Measurements from ENCODE around the gene SGCE. TPM values are rescaled to one million over a fixed set of nuclear protein-coding genes. Genes with fewer than 3 reads are reported as not detected.

Gene SGCE
- total RNA-seq, 2 donors from 2014 or later: 40.7 to 42.9 TPM

Other genes starting within 250 kb of the SGCE start
- gene CASD1, start 146.3 kb downstream of the SGCE start, total RNA-seq: 10 to 100 TPM; 20.1 to 20.2 TPM